Measurements from ENCODE around the gene ALPL.

The ALPL gene

DNA sequence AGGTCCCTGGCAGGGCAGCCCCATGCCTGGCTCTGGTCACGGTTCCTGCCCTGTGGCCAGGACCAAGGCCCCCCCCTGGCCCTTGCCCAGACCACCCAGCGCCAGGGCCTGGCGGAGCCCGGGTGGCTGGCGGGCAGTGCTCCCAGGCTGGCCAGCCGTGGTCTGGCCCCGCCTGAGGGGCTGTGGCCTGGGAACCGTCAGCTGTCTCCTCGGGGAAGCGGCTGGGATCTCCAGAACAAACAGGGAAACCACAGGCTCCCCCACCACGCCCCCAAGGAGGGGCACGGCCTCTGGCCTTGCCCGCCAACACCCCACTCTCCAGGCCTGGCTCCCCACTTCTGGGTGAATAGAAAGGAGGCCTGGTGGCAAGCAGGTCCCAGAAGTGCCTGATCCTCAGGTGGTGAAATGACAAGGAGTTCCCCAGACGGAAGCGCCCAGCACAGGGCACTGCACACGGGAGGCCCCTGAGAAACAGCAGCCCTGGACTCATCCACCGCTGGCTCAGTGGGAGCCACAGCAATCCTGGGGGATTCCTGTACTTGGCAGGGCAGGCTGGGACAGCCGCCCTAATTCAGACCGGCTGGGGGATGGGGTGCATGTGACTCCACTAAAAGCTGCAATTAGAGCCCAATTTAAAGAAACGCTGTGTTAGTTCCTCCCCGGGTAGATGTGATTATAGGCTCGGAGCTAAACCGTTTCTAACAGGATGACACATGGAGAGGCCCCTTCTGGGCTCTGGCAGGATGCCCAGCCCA lies 81.1 kb downstream of the ALPL start:
- Histone ChIP-seq H3K27me3 (ENCODE audit: low read length) (no peaks in the 10 kb centered on the region), H3K79me2 (ENCODE audit: insufficient read depth, low read length) (no peaks in the 10 kb centered on the region), H3K4me3 (ENCODE audit: insufficient read depth, low read length, poor library complexity, severe bottlenecking) (no peak overlapping the region), H4K20me1 (ENCODE audit: low read depth, low read length) (no peaks in the 10 kb centered on the region), H3K9ac (ENCODE audit: low read length) (no peak overlapping the region), H2AFZ (ENCODE audit: low read depth, low read length, severe bottlenecking) (no peak overlapping the region), H3K4me2 (ENCODE audit: low read depth, low read length, poor library complexity, severe bottlenecking) (no peak overlapping the region), H3K27ac (ENCODE audit: low read depth, low read length) (no peak overlapping the region), H3F3A (ENCODE audit: insufficient read depth) (no peaks in the 10 kb centered on the region), H3K9me3 (ENCODE audit: insufficient read depth, low read length) (no peaks in the 10 kb centered on the region), H3K36me3 (ENCODE audit: low read length) (no peaks in the 10 kb centered on the region), H3K9me2 (replicated peaks; ENCODE audit: insufficient read depth, low read length) (no peaks in the 10 kb centered on the region)
- TF ChIP-seq EZH2phosphoT487 (conservative IDR thresholded peaks at IDR 0.05; ENCODE audit: low read length): no peak
- TF ChIP-seq, protein P1, sequence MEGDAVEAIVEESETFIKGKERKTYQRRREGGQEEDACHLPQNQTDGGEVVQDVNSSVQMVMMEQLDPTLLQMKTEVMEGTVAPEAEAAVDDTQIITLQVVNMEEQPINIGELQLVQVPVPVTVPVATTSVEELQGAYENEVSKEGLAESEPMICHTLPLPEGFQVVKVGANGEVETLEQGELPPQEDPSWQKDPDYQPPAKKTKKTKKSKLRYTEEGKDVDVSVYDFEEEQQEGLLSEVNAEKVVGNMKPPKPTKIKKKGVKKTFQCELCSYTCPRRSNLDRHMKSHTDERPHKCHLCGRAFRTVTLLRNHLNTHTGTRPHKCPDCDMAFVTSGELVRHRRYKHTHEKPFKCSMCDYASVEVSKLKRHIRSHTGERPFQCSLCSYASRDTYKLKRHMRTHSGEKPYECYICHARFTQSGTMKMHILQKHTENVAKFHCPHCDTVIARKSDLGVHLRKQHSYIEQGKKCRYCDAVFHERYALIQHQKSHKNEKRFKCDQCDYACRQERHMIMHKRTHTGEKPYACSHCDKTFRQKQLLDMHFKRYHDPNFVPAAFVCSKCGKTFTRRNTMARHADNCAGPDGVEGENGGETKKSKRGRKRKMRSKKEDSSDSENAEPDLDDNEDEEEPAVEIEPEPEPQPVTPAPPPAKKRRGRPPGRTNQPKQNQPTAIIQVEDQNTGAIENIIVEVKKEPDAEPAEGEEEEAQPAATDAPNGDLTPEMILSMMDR (IDR thresholded peaks at IDR 0.05; ENCODE audit: insufficient read depth, low read length, poor library complexity, severe bottlenecking): no peak

GRCh38 chr1:21590934-21591333 lies 81.7 kb downstream of the ALPL start:
- Histone ChIP-seq H4K20me1 (ENCODE audit: low read depth, low read length) (no peaks in the 10 kb centered on the region), H3K27me3 (ENCODE audit: low read length) (no peaks in the 10 kb centered on the region), H3K9me3 (ENCODE audit: insufficient read depth, low read length) (no peaks in the 10 kb centered on the region), H2AFZ (ENCODE audit: low read depth, low read length, severe bottlenecking) (no peak overlapping the region), H3K9me2 (replicated peaks; ENCODE audit: insufficient read depth, low read length) (no peaks in the 10 kb centered on the region), H3K4me2 (ENCODE audit: low read depth, low read length, poor library complexity, severe bottlenecking) (no peak overlapping the region), H3K79me2 (ENCODE audit: insufficient read depth, low read length) (no peaks in the 10 kb centered on the region), H3K9ac (ENCODE audit: low read length) (no peak overlapping the region), H3K27ac (ENCODE audit: low read depth, low read length) (no peak overlapping the region), H3K4me3 (ENCODE audit: insufficient read depth, low read length, poor library complexity, severe bottlenecking) (no peak overlapping the region), H3F3A (ENCODE audit: insufficient read depth) (no peaks in the 10 kb centered on the region), H3K36me3 (ENCODE audit: low read length) (no peaks in the 10 kb centered on the region)
- TF ChIP-seq EZH2phosphoT487 (conservative IDR thresholded peaks at IDR 0.05; ENCODE audit: low read length): no peak
- TF ChIP-seq, protein P1 (IDR thresholded peaks at IDR 0.05; ENCODE audit: insufficient read depth, low read length, poor library complexity, severe bottlenecking): no peak

DNA sequence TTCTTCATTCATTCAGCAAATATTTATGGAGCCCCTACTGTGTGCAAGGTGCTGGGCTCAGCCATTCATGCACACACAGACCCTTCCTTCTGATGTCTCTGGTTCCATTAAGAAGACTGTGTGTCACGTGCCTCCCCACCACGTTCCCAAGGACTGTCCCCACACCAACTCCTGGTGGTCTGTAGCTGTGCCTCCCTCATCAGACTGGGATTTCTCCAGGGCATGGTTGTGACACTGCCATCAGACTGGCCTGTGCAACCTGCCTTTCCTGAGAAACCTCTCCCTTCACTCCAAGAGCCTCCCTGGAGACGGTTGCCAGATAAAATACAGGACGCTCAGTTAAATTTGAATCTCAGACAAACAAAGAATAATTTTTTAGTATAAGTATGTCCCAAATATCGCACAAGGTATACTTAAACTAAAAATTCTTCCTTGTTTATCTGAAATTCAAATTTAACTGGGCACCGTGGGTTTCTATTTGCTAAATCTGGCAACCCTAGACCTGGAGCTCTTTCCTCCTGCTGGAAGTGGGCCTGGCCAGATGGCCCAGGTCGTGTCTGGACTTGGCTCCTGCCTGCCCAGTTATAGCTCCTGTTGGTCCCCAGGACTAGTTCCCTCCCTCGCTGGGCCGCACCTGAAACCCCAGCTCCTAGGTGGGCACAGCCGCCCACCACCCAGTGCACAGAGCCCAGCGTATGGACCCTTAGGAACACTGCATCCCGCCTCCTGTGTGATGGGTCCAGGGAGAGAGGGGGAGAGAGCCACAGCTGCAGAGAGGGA lies 83.1 kb downstream of the ALPL start:
- TF ChIP-seq, protein P1 (IDR thresholded peaks at IDR 0.05; ENCODE audit: insufficient read depth, low read length, poor library complexity, severe bottlenecking): no peak
- TF ChIP-seq EZH2phosphoT487 (conservative IDR thresholded peaks at IDR 0.05; ENCODE audit: low read length): no peak
- Histone ChIP-seq H3K4me3 (ENCODE audit: insufficient read depth, low read length, poor library complexity, severe bottlenecking) (no peak overlapping the region), H3F3A (ENCODE audit: insufficient read depth) (no peaks in the 10 kb centered on the region), H2AFZ (ENCODE audit: low read depth, low read length, severe bottlenecking) (no peak overlapping the region), H3K9me2 (replicated peaks; ENCODE audit: insufficient read depth, low read length) (no peaks in the 10 kb centered on the region), H3K9ac (ENCODE audit: low read length) (no peak overlapping the region), H3K27ac (ENCODE audit: low read depth, low read length) (no peak overlapping the region), H3K9me3 (ENCODE audit: insufficient read depth, low read length) (no peaks in the 10 kb centered on the region), H3K36me3 (ENCODE audit: low read length) (no peaks in the 10 kb centered on the region), H4K20me1 (ENCODE audit: low read depth, low read length) (no peaks in the 10 kb centered on the region), H3K27me3 (ENCODE audit: low read length) (no peaks in the 10 kb centered on the region), H3K4me2 (ENCODE audit: low read depth, low read length, poor library complexity, severe bottlenecking) (no peak overlapping the region), H3K79me2 (ENCODE audit: insufficient read depth, low read length) (no peaks in the 10 kb centered on the region)
